ENCODE data around the gene HHAT.
"Not testable (repeated sequence)": the region's sequence is repeated elsewhere in the genome, so short reads cannot be mapped to it uniquely, and the experiment has no call there.

Gene HHAT

DNA sequence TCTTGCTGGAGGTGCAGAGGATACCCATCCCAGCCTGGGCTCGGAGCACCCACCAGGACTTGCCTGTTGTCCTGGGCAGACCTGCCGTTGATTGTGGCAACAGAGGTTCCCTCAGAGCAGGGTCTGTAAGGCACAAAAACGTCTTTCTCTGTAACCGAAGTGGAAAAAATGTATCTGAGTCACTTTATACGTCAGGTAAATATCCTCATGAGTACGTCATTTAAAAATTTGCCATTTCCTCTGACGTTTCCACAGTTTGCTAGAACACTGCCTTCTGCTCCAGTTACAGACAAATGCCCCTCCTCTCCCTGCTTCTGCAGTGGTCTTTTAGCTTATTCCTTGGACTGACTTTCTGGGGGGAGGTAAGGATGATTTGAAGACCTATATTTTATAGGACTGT is 326.8 kb downstream of the HHAT start:
- DNase-seq: no peak

DNA sequence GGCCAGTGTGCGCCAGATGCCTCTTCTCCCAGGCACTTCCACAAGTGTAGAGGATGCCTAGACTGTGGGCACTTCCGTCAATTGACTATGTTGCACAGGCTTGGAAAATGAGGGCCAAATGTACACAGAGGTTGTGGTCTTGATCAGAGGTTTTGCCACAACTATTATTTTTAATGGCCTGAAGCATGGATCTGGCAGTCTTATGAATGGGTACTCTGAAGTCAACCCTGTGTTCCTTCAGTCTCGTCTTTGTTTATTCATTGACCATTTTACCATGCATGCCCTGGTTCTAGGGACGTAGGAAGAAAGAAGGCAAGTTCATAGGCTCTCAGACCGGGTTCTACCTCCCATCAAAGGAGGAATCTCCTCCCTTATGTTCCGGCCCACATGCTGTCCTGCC is 329.1 kb downstream of the HHAT start:
- no peak for DNase-seq

DNA sequence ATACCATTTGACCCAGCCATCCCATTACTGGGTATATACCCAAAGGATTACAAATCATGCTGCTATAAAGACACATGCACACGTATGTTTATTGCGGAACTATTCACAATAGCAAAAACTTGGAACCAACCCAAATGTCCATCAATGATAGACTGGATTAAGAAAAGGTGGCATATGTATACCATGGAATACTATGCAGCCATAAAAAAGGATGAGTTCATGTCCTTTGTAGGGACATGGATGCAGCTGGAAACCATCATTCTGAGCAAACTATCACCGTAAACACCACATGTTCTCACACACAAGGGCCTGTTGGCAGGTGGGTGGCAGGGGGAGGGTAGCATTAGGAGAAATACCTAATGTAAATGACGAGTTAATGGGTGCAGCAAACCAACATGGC is 332.8 kb downstream of the HHAT start:
- not testable (repeated sequence) for DNase-seq

DNA sequence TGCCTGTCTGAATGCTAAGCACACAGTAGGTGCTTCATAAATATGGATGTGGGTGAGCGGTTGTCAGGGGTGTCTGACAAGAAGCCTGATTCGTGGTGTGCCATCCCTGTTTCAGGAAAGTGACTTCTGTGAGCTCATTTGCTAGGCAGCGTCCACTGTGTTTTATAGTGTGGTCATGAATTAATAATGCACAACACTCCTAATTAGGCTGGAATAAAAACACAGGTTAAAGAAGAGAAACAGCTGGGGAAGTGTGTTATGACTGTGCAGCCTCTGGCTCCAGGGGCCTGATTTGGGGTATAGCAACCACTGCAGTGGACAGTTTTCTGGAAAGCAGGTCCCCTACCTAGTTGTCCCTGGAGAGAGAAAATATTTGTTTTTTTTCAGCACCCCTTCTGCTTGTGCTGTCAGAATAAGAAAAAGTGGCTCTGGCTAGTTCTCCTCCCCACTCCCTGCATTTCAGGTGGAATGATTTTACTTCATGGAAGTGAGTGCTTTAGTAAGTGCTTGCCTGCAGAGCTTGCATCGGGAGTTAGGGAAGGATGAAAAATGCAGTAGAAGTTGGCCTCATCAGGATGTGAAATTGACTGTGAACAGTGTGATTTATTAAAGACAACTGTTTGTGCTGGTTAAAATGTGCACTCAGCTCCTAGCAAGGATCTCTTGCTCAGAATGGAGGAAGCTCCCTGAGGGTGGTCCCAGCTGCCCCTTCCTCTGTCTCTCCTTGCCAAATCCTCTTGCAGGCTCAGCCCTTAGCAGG is 333.8 kb downstream of the HHAT start:
- no peak for DNase-seq

DNA sequence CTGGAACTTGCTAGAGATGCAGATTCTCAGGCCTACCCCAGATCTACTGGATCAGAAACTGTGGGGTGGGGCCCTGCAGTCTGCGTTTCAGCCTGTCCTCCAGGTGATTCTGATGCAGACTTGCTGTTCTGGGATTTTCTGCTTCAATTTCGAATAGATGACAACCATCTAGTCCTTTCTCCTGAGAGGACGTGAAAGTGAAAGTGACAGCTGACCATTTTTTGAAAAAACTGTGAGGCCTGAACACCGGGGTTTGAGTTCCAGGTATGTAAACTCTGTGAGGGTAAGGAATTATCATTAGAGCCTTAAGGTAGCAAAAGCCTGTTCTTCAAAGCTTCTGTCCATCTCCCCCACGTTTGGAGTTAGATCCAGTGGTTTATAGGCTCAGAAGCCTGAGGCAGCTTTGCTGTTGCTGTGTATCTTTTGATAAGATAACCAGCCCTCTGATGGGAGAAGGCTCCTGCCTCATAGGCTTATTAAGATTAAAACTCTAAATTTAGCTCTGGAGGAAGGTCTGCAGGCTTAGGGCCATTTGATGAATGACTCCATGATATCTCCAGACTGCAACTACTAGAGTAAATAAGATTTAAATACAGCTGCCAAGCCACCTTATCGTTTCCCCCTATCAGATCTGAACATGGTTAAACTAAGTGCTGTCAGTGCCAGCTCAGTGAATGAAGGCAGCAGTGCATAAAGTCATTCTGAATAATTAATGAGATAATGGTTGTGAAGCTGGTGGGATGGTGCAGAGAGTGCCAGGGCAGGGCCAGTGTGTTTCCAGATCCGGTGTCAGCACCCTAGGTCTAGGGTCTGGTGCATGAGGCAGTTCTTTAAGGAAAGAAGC is 335.2 kb downstream of the HHAT start:
- DNase-seq: no peak

DNA sequence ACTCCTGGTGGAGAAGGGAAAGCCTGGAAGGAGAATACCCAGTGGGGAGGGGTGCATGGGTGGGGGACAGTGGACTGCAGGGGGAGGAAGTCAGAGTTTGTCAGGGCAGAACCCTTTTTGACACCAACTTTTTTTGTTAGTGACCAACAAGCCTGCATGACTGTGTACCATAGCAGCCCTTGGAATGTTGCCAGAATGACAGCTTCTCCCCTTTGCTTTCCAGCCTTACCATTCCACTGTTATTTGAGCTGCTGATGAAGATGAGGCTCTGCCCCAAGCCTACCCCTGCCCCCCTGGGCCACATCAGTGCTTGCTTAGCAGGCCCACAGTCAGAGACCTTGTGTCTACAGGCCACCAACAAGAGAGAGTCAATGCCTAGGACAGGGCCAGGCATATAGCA is 341.2 kb downstream of the HHAT start:
- DNase-seq: no peak

DNA sequence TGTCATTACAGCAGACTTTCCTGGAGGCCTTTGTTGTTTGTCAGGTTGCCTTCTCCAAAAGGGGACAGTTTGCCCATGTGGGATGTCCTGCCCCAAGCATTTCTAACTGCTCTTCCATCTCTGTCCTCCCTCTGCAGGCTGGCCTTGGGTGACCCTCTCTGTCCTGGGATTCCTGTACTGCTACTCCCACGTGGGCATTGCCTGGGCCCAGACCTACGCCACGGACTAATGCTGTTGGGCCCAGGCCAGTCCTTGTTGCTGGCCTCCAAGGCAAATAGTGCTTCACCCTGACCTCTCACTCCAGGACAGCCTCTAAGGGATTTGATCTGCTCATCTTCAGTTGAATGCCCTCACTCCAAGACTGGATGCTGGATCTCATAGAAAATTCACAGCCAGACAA is 345.4 kb downstream of the HHAT start:
- no peak for DNase-seq

DNA sequence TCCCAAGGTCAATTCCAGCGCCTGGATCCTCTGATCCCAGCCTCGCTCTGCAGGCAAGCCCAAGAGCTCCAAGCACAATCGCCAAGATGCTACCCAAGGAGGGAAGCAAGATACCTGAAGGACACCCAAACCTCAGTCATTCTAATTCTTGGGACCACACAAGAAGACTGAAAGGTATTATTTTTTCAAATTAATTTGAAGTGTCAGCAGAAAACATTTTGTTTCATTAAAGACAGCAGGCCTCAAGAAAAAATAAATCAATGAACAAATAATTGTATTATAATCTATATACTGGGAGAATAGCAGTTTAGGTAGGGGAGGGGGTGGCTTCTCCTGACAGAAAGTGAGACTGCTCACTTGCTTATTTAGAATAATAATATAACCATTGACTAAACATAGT is 347.8 kb downstream of the HHAT start:
- DNase-seq: no peak

DNA sequence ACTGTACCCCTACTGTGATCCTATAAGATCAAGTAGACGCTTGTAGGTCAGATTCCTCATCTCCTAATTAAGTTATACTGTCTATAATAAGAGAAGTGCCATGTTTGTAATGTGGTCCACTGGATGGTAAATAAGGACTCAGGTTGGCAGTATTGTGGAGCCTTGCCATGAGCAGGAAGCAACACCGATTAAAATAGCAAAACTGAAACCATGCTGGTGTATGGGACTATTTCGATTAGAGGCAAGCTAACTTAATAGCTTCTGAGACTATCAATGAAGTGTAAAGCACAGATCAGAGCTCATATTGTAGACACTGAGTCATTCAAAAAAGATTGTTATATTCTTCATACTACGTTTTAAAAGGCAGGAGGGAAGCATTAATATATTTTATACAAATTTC is 348.8 kb downstream of the HHAT start:
- DNase-seq: no peak

DNA sequence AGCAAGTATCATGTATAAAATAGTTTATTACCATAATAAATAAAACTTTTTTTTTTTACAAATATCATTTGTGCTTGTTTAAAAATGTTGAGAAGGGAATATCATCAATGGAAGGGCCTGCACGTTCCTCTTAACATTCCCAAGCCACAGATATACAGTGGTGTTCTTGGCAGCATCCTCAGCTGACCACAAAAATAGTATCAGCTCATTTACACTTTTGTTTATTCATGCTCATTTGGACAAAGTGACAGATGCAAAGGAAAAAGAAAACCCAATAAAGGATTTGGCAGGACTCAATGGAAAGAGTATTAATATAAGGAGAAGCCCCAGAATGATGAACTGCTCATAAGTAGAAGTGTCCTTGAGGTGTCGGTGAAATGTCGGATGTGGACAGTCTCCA is 349.6 kb downstream of the HHAT start:
- no peak for DNase-seq

DNA sequence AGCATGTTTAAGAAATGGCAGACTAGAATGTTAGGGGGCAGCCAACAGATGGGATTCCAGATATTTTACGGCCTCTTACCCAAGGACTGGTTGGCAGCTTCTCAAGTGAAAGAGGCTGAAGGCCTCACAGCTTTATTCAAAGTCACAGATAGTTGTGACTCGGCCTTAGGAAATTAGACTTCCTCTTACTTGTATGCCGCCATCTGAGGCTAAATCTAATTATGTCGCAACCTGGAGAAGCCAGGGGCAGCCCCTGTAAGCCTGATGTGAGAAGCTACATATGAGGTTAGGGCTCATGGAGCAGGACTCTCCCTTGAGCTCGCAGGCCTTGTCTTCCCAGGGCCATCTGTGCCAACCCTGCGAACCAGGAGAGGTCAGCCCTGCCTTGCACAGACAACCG is 352.5 kb downstream of the HHAT start:
- no peak for DNase-seq

DNA sequence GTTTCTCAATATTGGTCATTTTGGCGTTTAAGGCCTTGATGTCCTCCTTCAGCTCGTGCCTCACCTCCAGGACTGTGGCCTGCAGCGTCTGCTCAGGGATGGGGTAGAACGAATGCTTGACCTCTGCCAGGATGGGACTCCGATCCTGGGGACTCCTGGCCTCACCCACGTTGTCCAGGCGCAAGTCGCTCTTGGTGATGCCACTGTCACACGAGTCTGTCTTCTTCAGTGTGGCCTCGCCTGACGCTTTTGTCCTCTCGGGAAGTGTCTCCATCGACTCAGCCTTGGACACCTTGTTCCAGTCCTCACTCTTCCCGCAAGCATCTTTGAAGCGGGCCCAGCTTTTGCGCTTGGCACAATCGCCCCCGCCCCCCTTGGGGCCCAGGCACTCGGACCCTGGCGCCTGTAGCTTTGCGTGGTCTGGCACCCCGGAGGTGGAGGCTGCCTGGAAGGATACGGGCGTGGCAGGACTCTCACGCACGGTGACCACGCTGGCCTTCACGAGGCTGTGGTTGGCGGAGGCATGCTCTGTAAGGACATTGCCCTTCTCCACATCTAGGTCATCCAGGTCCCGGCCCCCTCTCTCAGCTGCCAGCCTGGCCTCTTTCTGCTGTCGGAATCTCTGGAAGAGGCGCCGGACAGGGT is 354.8 kb downstream of the HHAT start:
- DNase-seq: no peak

DNA sequence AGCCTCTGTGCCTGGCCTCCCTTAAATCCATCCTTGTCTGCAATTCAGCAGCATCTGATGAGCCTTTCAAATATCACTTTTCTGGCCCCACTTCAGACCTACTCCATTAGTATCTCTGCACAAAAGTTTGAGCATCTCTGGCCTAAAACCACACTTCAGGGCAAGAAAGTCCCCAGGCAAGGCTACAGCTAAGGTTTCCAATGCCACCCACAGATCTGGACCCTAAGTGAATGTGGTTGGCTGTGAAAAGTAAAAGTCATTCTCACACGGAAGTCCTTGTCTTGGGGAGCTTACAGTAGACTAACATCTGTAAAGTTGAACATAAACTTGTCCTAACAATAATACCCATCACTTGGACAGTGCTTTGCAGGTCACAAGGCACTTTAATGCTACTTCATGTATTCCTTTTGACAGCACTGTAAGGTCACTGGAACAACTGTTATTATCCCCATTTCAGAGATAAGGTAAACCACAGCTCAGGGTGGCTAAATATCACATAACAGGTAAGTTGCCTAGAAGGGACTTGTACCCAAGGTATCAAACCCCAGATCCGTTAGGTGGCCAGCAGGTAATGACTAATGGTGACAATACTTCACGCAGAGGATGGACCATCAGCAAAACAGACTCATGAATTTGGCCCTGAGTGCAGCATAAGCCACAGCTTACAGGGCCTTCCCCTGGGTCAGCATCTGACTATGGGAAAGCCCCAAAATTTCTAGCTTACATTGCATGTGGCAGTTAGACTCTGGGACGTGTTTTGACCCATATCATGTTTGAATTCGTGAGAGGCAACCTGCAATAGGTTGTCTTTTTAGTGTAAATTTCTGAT is 356.0 kb downstream of the HHAT start:
- DNase-seq: no peak

DNA sequence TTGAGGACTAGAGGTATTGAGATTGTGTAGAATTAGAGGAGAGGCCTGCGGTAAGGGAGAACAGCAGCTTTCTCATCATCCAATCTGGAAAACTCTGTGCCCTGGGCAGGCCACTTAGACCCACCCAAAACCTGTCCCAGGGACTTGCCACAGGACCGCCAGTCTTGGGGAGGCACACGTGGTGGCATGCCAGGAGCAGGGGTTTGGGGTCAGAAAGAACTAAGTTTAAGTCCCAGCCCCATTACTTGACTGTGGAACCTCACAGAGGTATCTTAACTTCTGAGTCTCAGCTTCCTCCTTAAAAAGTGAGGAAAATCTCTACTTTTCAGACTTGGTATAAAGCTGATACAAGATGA is 356.6 kb downstream of the HHAT start:
- DNase-seq: no peak

DNA sequence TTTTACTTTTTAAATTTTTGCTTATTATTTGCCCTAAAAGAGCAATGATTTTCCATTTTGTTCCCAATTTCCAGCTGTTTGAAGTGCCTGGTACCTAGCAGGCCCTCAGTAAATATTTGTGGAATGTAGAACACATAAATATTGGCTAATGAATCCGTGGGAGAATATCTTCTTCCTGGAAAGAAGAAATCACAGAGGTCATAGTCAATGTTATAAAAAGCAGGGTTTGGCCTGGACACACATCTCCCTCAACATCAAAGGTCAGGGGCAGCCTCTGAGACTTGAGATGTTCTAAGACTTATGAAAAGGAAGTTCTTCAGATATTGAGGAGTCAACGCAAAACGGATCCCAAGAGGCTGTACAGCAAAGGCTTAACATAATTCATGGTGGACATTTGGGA is 358.1 kb downstream of the HHAT start:
- DNase-seq: no peak

DNA sequence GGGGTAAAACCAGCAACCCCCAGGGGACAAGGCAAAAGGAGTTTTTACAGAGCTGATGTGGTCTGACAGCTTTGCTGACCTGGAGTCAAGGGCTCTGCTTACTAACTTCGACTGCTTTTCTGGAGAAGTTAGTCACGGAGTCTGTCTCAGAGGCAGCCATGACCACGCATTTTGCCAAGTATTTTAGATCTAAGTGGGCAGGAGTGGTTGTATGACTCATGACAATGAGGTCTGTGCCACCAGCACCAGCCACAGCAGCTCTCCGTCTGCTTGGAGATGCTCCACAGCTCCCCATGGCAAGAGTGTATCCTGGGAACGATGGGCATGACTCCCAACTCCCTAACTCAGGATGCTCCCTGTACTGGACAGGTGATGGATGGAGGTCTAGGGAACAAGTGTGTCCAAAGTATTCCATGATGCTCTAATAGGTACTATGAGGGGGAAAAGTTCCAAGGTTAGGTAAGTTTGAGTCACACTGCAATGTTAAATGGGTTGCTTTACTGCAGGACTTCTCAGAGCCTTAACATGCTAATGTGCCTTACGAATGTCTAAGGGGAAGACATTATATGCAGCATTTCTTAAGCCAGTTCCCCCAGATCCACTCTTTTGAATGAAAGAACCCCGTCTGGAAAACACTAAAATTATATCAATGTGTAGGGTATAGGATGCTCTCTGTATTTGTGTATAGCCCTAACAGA is 359.0 kb downstream of the HHAT start:
- DNase-seq: no peak

DNA sequence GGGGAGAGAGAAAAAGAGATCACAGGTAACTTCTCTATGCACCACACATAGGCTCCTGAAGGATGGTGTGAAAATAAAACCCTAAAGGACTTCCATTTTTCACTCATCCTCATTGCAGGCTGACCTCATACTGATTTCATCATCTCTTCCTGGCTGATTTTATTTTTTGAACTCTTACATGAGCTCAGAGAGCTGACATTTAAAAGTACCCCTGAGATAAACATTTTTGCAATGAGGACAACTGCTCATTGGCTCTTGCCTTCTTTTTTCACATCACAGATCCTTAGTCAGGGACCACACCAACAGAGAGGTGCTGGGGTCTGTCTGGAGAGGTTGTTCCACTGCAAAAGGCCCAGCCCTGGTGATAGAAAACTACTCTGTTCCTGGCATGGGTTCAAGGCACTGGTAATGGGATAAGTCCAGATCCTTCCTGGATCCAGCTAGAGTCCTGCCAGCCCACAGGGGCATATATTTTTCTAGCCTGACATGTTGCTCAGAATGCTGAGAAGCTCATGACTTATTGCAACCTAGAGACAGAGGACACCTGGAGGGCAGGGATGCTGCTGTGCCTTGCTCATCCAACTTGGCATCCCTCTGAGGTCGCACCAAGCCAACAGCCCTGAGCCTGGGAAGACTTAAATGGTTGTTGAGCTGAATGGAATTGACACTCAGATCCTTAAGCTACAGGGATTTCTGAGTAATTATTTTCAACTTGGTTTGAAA is 360.0 kb downstream of the HHAT start:
- no peak for DNase-seq

DNA sequence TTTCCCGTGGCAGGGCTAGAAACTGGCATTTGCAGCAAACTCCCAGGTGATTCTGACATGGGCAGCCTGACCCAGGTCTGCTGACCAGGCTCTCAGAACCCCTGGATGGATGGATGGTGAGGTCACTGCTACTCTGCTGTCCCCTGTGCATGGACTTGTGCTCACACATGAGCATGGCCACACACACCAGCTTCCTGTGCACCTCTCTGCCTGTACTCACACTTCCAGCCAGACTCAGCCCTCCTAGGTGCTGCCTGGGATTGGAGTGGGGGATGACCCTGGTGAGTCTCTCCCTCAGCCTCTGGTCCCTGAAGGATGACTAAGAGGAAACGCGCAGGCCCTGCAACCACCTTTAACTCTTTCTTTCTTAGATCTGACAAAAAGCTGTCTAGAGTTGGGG is 361.1 kb downstream of the HHAT start:
- DNase-seq: no peak

DNA sequence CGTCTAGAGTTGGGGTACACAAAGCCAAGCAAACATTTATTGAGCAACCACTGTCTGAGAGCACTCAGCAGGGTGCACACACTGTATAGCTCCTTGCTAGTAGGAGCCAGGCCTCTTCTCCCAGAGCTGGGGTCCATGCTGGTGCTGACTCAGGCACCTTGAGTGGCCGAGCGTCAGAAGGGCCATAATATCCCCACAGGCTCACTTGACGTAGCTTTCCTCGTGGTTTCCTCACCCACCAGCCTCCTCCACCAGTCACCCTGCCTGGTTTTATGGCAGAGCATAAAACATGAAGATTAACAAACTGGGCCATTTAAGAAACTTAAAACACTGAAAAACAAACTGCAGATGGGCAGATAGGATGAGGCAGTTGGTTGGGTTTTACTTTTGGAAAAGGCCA is 361.5 kb downstream of the HHAT start:
- DNase-seq: no peak

DNA sequence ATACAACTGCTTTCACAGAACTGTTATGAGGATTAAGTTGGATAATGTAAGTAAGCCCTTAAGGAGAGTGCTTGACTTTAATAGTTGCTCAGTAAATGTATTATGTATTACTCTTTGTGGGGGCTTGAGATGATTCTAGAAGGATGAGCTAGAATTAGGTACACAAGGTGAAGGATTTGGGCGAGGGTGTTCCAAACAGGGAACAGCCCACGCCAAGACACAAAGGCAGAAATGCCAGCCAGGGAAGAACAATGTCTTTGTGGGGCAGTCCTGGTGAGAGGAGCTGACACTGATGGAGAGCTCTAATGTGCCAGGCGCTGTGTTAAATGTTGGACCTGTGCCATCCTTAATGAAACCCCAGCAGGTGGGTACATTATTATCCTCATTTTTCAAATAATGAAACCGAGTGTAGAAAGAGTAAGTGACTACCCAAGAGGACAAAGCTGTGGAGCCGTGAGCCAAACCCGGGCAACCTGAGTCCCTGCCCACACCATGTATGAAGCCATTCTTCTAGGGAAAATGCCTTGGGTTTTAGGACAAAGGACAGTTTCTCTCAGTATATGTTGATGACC is 362.4 kb downstream of the HHAT start:
- DNase-seq: no peak

DNA sequence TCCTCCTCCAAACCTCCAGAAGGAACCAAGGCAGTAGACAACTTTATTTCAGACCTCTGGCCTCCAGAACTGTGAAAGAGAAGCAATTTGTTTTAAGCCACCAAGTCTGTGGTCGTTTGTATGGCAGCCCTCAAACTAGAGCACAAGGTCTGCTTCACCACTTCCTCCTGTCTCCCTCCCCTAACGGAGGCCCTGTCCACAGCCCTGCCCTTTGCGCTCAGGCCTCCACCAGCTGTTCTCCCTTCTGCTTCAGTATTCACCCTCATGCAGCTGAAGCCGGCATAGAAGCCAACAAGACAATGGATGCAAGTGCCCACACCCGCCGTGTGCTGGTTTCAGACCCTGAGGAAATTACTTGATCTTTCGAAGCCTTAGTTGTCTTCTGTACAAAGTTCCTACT is 364.1 kb downstream of the HHAT start:
- no peak for DNase-seq

DNA sequence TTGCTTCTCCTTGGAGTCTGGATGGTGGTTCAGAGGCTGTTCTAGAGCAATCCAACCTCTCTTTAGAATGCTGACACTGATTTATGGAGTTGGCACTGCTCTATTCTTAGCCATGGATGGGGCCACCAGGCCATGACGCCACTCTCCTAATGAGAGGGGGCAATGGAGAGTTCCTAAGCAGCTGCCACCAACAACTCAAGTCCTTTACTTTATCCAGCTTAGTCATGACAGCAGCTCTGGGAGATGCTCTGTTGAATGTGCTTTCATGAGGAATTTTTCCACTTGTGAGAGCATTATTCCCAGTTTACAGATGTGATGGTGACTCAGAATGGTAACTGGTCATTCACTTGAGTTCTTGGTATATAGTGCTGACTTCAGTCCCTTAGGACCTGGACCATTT is 366.3 kb downstream of the HHAT start:
- DNase-seq: no peak

Data from CD4-positive, alpha-beta T cell treated with Interleukin-12 subunit alpha and Interleukin-12 subunit beta, for 1 hour (primary cell).